COLO668 (cell line): ENCODE results near the gene FAM72B.
"Not testable (repeated sequence)": the region's sequence is repeated elsewhere in the genome, so short reads cannot be mapped to it uniquely, and the experiment has no call there.

ENCODE experiments used
- DNase-seq: peaks from one replicate; lab custom pipeline; 2025; ENCODE audit not compliant: unreplicated experiment; lab: John Stamatoyannopoulos, UW

The FAM72B gene

GRCh38 chr1:121184290-121185127 is at the start of gene FAM72B, which contains the start of gene SRGAP2C:
TSS of gene FAM72B (minus strand) at chr1:121184340. CDS start at chr1:121183489, 851 bp downstream.
TSS of gene SRGAP2C (plus strand) at chr1:121184975. CDS start at chr1:121187447, 2,472 bp downstream.
- DNase-seq: peak; percentile 90

- DNase-seq: not testable (repeated sequence)
These were observed 48.4 kb upstream of the FAM72B start for GRCh38 chr1:121232445-121233125.

- not testable (repeated sequence) for DNase-seq
These were observed 46.5 kb upstream of the FAM72B start for GRCh38 chr1:121230636-121231035.

- DNase-seq: not testable (repeated sequence)
These were observed 43.6 kb upstream of the FAM72B start for GRCh38 chr1:121227544-121228330.

- DNase-seq: not testable (repeated sequence)
These were observed 42.8 kb upstream of the FAM72B start for GRCh38 chr1:121226925-121227324.

GRCh38 chr1:121226295-121226904 is 42.3 kb upstream of the FAM72B start:
- DNase-seq: not testable (repeated sequence)

- DNase-seq: not testable (repeated sequence)
These were observed 40.6 kb upstream of the FAM72B start for GRCh38 chr1:121224714-121225113.

GRCh38 chr1:121221770-121222169 is 37.6 kb upstream of the FAM72B start:
- DNase-seq: not testable (repeated sequence)

GRCh38 chr1:121216676-121217075 is 32.5 kb upstream of the FAM72B start:
- not testable (repeated sequence) for DNase-seq

GRCh38 chr1:121215699-121216417 is 31.7 kb upstream of the FAM72B start:
- not testable (repeated sequence) for DNase-seq

GRCh38 chr1:121214544-121215156 is 30.5 kb upstream of the FAM72B start:
- DNase-seq: not testable (repeated sequence)

GRCh38 chr1:121213491-121213890 is 29.4 kb upstream of the FAM72B start:
- not testable (repeated sequence) for DNase-seq

- not testable (repeated sequence) for DNase-seq
These were observed 26.6 kb upstream of the FAM72B start for GRCh38 chr1:121210778-121211177.

- DNase-seq: not testable (repeated sequence)
These were observed 24.2 kb upstream of the FAM72B start for GRCh38 chr1:121208375-121208774.

GRCh38 chr1:121207328-121207727 is 23.2 kb upstream of the FAM72B start:
- DNase-seq: not testable (repeated sequence)

- not testable (repeated sequence) for DNase-seq
These were observed 21.9 kb upstream of the FAM72B start for GRCh38 chr1:121205786-121206711.

- DNase-seq: not testable (repeated sequence)
These were observed 18.8 kb upstream of the FAM72B start for GRCh38 chr1:121202986-121203385.
